Activated naive CD4-positive, alpha-beta T cell treated with anti-CD3 and anti-CD28 coated beads, Interleukin-2, amount 10 ng/mL, durations not matched to agents 7 days and 5 days (primary cell): ENCODE results near the gene FBL.

Source experiments
- CTCF ChIA-PET: fragments of 350-600 bp; sonication (Branson Sonifier 250); formaldehyde crosslinking; loops from one replicate; lab custom pipeline; 2021; ENCODE audit warnings: antibody characterized with exemption; lab: Charles Lee
- DNase-seq: peaks from one replicate; pipeline ENCODE4 v3.0.0-alpha.2; 2020
- H3K27ac Mint-ChIP-seq: one replicate; pipeline ENCODE4 v1.8.0; 2021; ENCODE audit warnings: mild to moderate bottlenecking, moderate library complexity, mixed read lengths
- H3K27me3 Mint-ChIP-seq: one replicate; pipeline ENCODE4 v1.8.0; 2021; ENCODE audit warnings: mild to moderate bottlenecking, mixed read lengths
- H3K36me3 Mint-ChIP-seq: one replicate; pipeline ENCODE4 v1.8.0; 2021; ENCODE audit warnings: mixed read lengths
- H3K4me1 Mint-ChIP-seq: one replicate; pipeline ENCODE4 v1.8.0; 2021; ENCODE audit warnings: mixed read lengths
- H3K4me3 Mint-ChIP-seq: one replicate; pipeline ENCODE4 v1.8.0; 2021; ENCODE audit warnings: mild to moderate bottlenecking, moderate library complexity, mixed read lengths
- H3K9me3 Mint-ChIP-seq: one replicate; pipeline ENCODE4 v1.8.0; 2021; ENCODE audit warnings: mixed read lengths

The FBL gene

DNA sequence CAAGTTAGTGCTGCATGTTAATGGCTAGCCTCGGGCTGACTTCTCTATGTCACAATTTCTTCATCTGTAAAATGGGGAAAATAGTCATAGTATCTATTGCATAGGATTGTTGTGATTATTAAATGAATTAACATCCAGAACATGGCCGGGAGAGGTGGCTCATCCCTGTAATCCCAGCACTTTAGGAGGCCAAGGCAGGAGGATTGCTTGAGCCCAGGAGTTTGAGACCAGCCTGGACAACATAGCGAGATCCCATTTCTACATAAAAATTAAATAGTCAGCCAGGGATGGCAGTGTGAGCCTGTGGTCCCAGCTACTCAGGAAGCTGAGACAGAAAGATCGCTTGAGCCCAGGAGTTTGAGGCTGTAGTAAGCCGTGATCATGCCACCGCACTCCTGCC, 21.8 kb upstream of the FBL start:
- Mint-ChIP-seq H3K27ac (no peak overlapping the region), H3K27me3 (no peaks in the 10 kb centered on the region), H3K36me3 (no peaks in the 10 kb centered on the region), H3K4me1 (no peaks in the 10 kb centered on the region), H3K4me3 (no peak overlapping the region), H3K9me3 (no peaks in the 10 kb centered on the region)
- CTCF ChIA-PET, result no interaction called here
- no peak for DNase-seq

DNA sequence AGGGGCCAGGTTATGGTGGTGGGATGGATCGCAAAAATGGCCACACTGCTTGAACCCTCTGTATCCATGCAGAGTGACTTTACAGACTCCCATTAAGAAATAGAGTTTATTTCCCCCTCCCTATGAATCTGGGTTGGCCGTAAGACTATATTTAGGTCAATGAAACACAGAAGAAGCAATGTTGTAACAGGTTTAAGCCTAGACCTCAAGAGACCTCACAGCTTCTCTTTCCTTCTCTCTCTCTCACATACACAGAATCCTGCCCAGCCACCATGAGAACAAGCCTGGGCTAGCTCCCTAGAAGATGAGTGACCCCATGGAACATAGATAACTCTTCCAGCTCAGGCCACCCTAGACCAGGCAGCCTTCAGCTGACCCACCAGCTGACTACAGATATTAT, 21.0 kb upstream of the FBL start:
- Mint-ChIP-seq H3K4me3 (no peak overlapping the region), H3K36me3 (no peaks in the 10 kb centered on the region), H3K4me1 (no peaks in the 10 kb centered on the region), H3K9me3 (no peaks in the 10 kb centered on the region), H3K27ac (no peak overlapping the region), H3K27me3 (no peaks in the 10 kb centered on the region)
- DNase-seq, result no peak
- CTCF ChIA-PET, result interaction anchor here (0.6 kb wide), 1 partner anchor 200 kb away, joined by 3 read pairs; no protein-coding TSS in a partner anchor

DNA sequence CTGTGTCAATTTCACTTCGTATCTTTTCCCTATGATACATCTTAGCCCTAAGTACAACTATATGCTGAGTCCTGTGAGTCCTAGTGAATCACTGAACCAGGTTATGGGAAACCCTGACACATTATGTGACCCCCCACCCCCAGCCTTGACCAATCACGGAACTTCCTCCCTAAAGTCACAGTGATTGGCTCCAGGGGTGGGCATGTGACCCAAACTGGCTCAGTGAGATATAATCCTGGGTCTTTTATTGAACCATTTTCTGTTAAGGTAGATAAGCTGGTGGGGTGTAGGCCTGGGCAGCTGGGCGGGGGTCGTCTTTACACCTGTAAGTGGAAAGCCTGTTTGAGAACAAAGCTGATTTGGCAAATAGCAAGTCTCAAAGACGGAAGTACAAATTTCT, 19.8 kb upstream of the FBL start:
- CTCF ChIA-PET, result no interaction called here
- H3K4me3 Mint-ChIP-seq, result no peak overlapping the region

DNA sequence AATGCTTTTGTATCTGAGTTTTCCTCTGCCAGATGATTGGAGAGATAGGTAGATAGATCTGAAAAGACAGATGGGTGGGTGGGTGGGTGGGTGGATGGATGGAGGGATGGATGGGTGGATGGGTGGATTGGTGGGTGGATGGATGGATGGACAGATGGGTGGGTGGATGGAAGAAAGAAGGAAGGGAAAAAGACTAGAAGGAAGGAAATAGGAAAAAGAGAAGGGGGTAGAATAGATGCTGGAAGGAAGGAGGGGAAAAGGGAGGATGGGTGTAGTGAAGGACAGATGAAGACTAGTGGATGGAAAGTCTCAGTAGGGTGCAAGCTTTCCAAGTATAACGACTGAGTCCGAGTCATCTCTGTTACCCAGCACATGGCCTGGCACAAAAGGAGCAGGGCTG, 19.0 kb upstream of the FBL start:
- no peak for DNase-seq
- H3K27ac Mint-ChIP-seq, result no peak overlapping the region
- H3K4me1 Mint-ChIP-seq, result no peaks in the 10 kb centered on the region
- no peaks in the 10 kb centered on the region for H3K36me3 Mint-ChIP-seq
- CTCF ChIA-PET, result no interaction called here
- H3K4me3 Mint-ChIP-seq, result no peak overlapping the region
- H3K9me3 Mint-ChIP-seq, result no peaks in the 10 kb centered on the region
- peaks cover 2% of the 10 kb centered on the region for H3K27me3 Mint-ChIP-seq

More for the DNA sequence above, 19.8 kb upstream of the FBL start:
- H3K4me1 Mint-ChIP-seq, result no peaks in the 10 kb centered on the region
- DNase-seq, result no peak
- H3K27ac Mint-ChIP-seq, result no peak overlapping the region
- no peaks in the 10 kb centered on the region for H3K27me3 Mint-ChIP-seq
- no peaks in the 10 kb centered on the region for H3K36me3 Mint-ChIP-seq
- no peaks in the 10 kb centered on the region for H3K9me3 Mint-ChIP-seq

DNA sequence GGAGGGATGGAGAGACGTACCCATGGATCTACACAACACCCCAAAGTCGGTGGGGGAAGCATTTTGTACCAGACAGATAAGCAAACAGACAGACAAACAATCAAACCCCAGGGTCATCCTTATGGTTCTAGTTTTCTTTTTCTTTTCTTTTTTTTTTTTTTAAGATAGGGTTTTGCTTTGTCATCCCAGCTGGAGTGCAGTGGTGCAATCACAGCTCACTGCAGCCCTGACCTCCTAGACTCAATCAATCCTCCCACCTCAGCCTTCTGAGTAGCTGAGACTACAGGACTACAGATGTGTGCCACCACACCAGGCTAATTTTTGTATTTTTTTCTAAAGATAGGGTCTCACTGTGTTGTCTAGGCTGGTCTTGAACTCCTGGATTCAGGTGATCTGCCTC, 17.9 kb upstream of the FBL start:
- Mint-ChIP-seq H3K4me3 (no peak overlapping the region), H3K27me3 (peaks cover 3% of the 10 kb centered on the region), H3K9me3 (no peaks in the 10 kb centered on the region), H3K27ac (no peak overlapping the region), H3K4me1 (no peaks in the 10 kb centered on the region), H3K36me3 (no peaks in the 10 kb centered on the region)
- CTCF ChIA-PET, result interaction anchor here (1.1 kb wide), 1 partner anchor 20 kb away, joined by 3 read pairs; no protein-coding TSS in a partner anchor
- DNase-seq, result no peak

DNA sequence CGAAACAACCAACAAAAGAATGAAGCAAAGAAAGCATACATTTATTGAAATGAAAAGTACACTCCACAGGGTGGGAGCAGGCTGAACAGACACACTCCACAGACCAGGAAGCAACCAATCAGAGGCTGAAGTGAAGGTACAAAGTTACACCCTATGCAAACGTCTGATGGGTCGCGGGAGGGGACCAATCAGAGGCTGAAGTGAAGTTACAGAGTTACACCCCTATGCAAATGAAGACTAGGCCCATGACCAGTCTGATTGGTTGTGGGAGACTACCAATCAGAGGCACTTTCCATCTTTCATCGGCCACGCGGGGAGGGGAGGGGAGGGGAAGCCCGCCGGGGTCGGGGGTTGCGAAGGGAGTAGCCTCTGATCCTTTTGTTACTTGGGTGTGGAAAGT, 12.4 kb upstream of the FBL start:
- no peaks in the 10 kb centered on the region for H3K9me3 Mint-ChIP-seq
- peaks cover 6% of the 10 kb centered on the region for H3K27me3 Mint-ChIP-seq
- H3K27ac Mint-ChIP-seq, result peak overlapping the region; percentile 30
- CTCF ChIA-PET, result no interaction called here
- H3K36me3 Mint-ChIP-seq, result no peaks in the 10 kb centered on the region
- H3K4me3 Mint-ChIP-seq, result peak overlapping the region; percentile 27
- peaks cover 3% of the 10 kb centered on the region for H3K4me1 Mint-ChIP-seq
- peak; percentile 75 for DNase-seq

DNA sequence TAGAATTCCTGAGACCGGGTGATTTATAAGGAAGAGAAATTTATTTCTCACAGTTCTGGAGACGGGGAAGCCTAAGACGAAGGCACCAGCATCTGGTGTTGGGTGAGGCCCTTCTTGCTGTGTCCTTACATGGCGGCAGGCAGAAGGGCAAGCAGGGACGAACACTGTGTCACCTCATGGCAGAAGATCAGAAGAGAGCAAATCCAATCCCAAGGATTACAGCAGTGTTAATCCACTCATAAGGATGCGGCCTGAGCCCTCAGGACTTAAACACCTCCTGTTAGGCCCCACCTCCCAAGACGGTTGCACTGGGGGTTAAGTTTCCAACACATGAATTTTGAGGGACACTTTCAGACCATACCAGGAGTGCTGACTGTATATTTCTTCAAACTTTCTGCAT, 6.7 kb upstream of the FBL start:
- CTCF ChIA-PET, result no interaction called here
- H3K27ac Mint-ChIP-seq, result no peak overlapping the region
- H3K4me3 Mint-ChIP-seq, result no peak overlapping the region
- H3K27me3 Mint-ChIP-seq, result no peaks in the 10 kb centered on the region
- H3K9me3 Mint-ChIP-seq, result no peaks in the 10 kb centered on the region
- H3K4me1 Mint-ChIP-seq, result no peaks in the 10 kb centered on the region
- H3K36me3 Mint-ChIP-seq, result no peaks in the 10 kb centered on the region
- no peak for DNase-seq

DNA sequence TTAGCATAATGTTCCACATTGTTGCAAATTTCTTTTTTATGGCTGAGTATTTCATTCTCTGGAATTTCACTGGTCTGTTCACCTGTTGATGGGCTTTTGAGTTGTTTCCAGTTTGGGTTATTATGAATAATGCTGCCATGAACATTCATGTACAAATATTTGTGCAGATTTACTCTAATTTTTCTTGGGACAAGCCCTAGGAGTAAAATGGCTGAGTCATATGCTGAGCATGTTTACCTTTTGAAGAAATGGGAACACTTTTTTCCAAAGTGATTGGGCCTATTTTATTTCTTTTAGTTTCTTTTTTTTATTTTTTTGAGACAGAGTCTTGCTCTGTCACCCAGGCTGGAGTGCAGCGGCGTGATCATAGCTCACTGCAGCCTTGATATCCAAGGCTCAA, 4.7 kb upstream of the FBL start:
- CTCF ChIA-PET, result interaction anchor here (0.6 kb wide), 1 partner anchor 55 kb away, joined by 3 read pairs; no protein-coding TSS in a partner anchor
- DNase-seq, result no peak
- H3K4me3 Mint-ChIP-seq, result no peak overlapping the region
- H3K36me3 Mint-ChIP-seq, result peaks cover 4% of the 10 kb centered on the region
- H3K27ac Mint-ChIP-seq, result no peak overlapping the region
- no peaks in the 10 kb centered on the region for H3K27me3 Mint-ChIP-seq
- peaks cover 12% of the 10 kb centered on the region for H3K4me1 Mint-ChIP-seq
- H3K9me3 Mint-ChIP-seq, result no peaks in the 10 kb centered on the region

DNA sequence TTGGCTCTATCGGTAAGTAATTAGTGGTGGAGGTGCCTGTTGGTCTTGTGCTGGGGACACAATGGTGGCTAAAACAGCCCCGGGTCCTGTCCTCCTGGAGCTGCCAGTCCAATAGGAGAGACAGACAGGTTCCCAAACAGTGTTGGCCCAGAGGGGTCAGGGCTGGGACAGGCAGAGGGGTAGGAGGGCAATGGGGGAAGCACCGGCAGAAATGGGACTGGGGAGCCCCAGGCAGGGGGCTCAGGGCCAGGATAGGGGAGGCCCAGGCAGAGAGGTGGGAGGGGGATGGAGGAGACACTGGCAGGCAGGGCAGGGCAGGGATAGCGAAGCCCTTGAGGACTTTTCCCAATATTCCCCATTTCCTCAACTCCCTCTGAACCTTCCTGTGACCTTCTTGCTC, 2.2 kb upstream of the FBL start:
- CTCF ChIA-PET, result no interaction called here
- no peak for DNase-seq
- Mint-ChIP-seq H3K9me3 (no peaks in the 10 kb centered on the region), H3K4me1 (peaks cover 30% of the 10 kb centered on the region), H3K27ac (no peak overlapping the region), H3K36me3 (peaks cover 10% of the 10 kb centered on the region), H3K4me3 (no peak overlapping the region), H3K27me3 (no peaks in the 10 kb centered on the region)

DNA sequence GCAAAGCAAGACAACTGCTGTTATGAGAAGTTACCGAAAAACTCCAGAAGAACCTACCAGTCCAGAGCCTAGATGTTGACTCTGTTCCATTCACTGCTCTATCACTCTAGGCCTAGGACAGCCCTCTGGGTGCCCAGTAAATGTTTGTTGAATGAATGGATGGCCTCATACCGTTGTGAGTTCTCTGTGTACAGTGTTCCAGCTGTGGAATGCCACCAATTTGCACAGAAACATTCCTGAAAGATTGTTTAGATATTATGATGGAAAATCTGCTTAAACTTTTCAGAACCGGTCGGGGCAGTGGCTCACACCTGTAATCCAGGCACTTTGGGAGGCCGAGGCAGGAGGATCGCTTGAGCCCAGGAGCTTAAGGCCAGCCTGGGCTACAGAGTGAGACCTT, 1.3 kb upstream of the FBL start:
- CTCF ChIA-PET, result interaction anchor here (7.1 kb wide), 1 partner anchor 79 kb away, joined by 38 read pairs; no protein-coding TSS in a partner anchor
- Mint-ChIP-seq H3K4me3 (no peak overlapping the region), H3K27ac (no peak overlapping the region), H3K27me3 (no peaks in the 10 kb centered on the region), H3K4me1 (peaks cover 38% of the 10 kb centered on the region), H3K36me3 (peaks cover 10% of the 10 kb centered on the region), H3K9me3 (no peaks in the 10 kb centered on the region)
- DNase-seq, result no peak

DNA sequence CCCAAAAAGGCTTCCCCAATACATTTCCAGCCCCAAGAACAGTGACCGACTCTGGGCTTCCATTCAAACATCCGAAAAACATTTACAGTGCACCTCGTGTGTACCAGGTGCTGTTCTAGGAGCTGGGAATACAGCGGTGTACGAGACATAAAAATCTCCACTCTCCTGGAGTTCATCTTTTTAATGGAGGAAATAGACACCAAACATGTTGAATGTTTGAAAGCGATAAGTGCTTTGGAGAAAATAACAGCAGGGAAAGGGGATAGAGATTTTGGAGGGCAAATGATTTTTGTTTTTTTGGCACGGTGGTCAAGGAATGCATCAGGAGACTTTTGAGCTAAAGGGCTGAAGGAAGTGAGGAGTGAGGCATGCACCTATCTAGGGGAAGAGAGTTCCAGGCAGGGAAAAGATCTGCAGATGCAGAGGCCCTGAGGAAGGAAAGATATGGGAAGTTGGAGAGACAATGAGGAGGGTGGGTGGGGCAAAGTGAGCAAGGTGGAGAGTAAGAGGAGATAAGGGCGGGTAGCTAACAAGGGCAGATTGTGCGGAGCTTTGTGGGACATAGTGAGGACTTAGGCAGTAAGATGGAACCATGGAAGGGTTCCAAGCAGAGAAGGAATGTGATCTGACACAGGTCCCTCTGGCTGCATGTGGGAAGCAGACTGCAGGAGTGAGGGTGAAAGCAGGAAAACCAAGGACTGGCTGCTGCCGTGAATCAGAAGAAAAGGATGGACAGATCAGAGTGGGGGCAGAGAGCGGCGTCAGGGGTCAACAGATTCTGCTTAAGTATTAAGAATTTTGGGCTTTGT, 703 bp upstream of the FBL start:
- H3K27me3 Mint-ChIP-seq, result no peaks in the 10 kb centered on the region
- peaks cover 43% of the 10 kb centered on the region for H3K4me1 Mint-ChIP-seq
- peak overlapping the region; percentile 92 for H3K4me3 Mint-ChIP-seq
- no peak for DNase-seq
- H3K27ac Mint-ChIP-seq, result peak overlapping the region; percentile 96
- peaks cover 12% of the 10 kb centered on the region for H3K36me3 Mint-ChIP-seq
- CTCF ChIA-PET, result interaction anchor here (1.2 to 7.1 kb wide), 4 partner anchors 8 to 173 kb away, joined by 3 to 80 read pairs (median 22); partner anchors contain the start of gene PSMC4
- no peaks in the 10 kb centered on the region for H3K9me3 Mint-ChIP-seq

DNA sequence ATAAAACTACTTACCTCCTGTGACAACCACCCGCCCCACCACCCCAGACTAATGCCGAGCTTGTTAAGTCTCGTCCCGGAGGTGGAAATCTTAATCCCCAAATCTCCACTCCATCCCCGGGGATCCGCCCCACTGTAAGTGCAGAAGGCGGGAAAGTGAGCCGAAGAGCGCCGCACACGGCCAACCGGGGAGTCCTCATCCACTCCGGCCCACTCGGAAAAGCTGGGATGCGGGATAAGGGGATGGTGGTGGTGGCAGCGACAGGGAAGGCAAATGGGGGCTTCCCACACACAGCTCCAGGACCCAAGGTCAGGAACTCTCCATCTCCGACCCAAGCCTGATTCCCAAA, 621 bp downstream of the FBL start:
- CTCF ChIA-PET, result interaction anchor here (1.5 to 7.1 kb wide), 6 partner anchors 12 to 171 kb away, joined by 6 to 80 read pairs (median 35); partner anchors contain the start of genes DYRK1B and PSMC4
- Mint-ChIP-seq H3K9me3 (no peaks in the 10 kb centered on the region), H3K27me3 (no peaks in the 10 kb centered on the region), H3K36me3 (peaks cover 15% of the 10 kb centered on the region), H3K27ac (peak overlapping the region; percentile 96), H3K4me3 (peak overlapping the region; percentile 92), H3K4me1 (peaks cover 51% of the 10 kb centered on the region)
- peak; percentile 26 for DNase-seq

DNA sequence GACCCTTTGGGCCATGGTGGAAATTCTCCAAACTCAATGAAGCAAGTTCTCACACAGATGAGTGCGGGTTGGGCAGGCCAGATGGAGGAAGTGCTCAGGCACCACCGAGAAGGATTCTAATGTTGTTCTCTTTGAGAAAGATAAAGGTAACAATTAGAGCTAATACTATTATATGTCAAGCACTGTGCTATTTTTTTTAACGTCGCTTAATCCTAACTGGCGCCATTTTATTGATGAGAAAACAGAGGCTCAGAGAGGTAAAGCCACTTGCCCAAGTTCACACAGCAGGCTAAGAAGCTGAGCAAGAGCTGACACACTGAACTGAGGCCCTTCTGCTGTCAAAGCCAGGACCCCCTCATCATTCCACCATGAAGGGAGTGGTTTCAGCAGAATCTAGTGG, 1.0 kb downstream of the FBL start:
- peaks cover 15% of the 10 kb centered on the region for H3K36me3 Mint-ChIP-seq
- H3K4me3 Mint-ChIP-seq, result peak overlapping the region; percentile 92
- peak overlapping the region; percentile 96 for H3K27ac Mint-ChIP-seq
- no peak for DNase-seq
- no peaks in the 10 kb centered on the region for H3K27me3 Mint-ChIP-seq
- H3K4me1 Mint-ChIP-seq, result peaks cover 51% of the 10 kb centered on the region
- CTCF ChIA-PET, result interaction anchor here (0.6 to 7.1 kb wide), 9 partner anchors 12 to 283 kb away, joined by 3 to 80 read pairs (median 20); partner anchors contain the start of genes DYRK1B and PSMC4
- H3K9me3 Mint-ChIP-seq, result no peaks in the 10 kb centered on the region

DNA sequence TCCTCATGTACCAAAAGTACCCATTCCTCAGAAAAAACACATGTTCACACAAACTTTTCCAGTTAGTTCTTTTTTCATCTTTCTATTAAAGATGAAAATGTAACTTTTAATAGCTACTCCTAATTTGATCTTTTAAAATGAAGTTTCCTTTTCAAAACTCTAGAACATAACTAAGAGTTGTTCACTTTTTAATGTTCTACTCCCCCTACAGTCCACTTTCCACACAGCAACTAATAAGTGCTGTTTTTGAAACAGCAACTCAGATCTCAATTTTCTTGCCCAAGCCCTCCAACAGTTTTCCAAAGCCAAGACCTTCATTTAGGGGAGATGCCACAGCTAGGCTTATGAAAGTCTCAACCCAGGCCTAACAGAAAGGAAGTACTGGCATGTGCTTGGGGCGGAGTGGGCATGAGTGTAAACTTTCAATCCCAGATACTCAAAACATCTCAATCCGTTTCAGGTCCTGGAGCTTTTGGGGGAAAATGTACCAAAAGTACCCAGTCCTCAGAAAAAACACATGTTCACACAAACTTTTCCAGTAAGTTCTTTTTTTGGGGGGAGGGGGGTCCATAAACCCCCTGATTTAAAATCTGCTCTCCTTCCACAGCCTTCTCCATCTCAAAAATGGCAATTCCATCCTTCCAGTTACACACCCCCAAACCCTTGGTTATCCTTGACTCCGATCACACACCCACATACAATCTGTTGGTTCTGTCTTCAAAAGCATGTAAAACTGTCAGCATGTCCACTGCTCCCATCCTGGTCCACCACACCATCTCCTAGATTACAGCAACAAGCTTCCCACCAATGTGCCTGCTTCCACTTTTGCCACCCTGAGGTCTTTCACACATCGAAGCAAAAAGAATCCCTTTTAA, 2.0 kb downstream of the FBL start:
- Mint-ChIP-seq H3K27ac (peak overlapping the region; percentile 96), H3K4me3 (peak overlapping the region; percentile 92), H3K4me1 (peaks cover 51% of the 10 kb centered on the region), H3K27me3 (no peaks in the 10 kb centered on the region), H3K9me3 (no peaks in the 10 kb centered on the region), H3K36me3 (peaks cover 21% of the 10 kb centered on the region)
- peak; percentile 36 for DNase-seq
- CTCF ChIA-PET, result interaction anchor here (0.6 to 7.1 kb wide), 18 partner anchors 11 to 461 kb away, joined by 3 to 80 read pairs (median 5); partner anchors contain the start of gene DYRK1B
